AG09319 (cell line): ENCODE data around the gene COQ8B.

Source experiments
- DNase-seq: peaks from one replicate; pipeline ENCODE4 v3.0.0-alpha.2; 2010; ENCODE audit warnings: low read depth; ENCODE audit errors: extremely low read depth
- CTCF ChIP-seq: IDR thresholded peaks from 2 replicates; pipeline ENCODE4 v1.5.1; 2011; ENCODE audit warnings: low read depth, mild to moderate bottlenecking, inconsistent platforms, low read length, moderate library complexity

Gene COQ8B

GRCh38 chr19:40756502-40757110 is 39.9 kb upstream of the COQ8B start:
- DNase-seq, result no peak
- TF ChIP-seq CTCF, result no peak

- no peak for DNase-seq
- no peak for TF ChIP-seq CTCF
Measured at GRCh38 chr19:40755791-40756190, 39.1 kb upstream of the COQ8B start.

GRCh38 chr19:40755248-40755624 is 38.5 kb upstream of the COQ8B start:
- no peak for DNase-seq
- no peak for TF ChIP-seq CTCF

- DNase-seq, result no peak
- no peak for TF ChIP-seq CTCF
Measured at GRCh38 chr19:40754611-40755247, 38.0 kb upstream of the COQ8B start.

GRCh38 chr19:40752257-40752781 is 35.6 kb upstream of the COQ8B start:
- DNase-seq, result no peak
- TF ChIP-seq CTCF, result no peak

GRCh38 chr19:40750874-40751537 is 34.3 kb upstream of the COQ8B start, which contains the start of gene SNRPA:
TSS of gene SNRPA (plus strand) at chr19:40751203. CDS start at chr19:40751409, 206 bp downstream.
- TF ChIP-seq CTCF, result no peak
- peak; percentile 92 for DNase-seq
